ENCODE results near the gene TSR3. TPM values are rescaled to one million over a fixed set of nuclear protein-coding genes. Genes with fewer than 3 reads are reported as not detected.

Gene TSR3
- polyA plus RNA-seq, 1 of the 3 experiments (the other 2 are of a cell fraction): 87.3 TPM

GRCh38 chr16:1334739-1335138 is 16.9 kb downstream of the TSR3 start:
- DNase-seq: no peak
- H3K27ac ChIP-seq (ENCODE audit: low read depth in 2 of 2, low read length in 1 of 2): no peak overlapping the region
- ChIA-PET POLR2A (interaction anchor here (1.2 kb wide), 1 partner anchor 196 kb away, joined by 3 read pairs; no protein-coding TSS in a partner anchor), CTCF (interaction anchor here (1.1 to 2.2 kb wide), 3 partner anchors 12 to 29 kb away, joined by 4 to 7 read pairs (median 4); no protein-coding TSS in a partner anchor)
- TF ChIP-seq EZH2phosphoT487 (IDR thresholded peaks at IDR 0.05; ENCODE audit: borderline replicate concordance, low read depth): no peak
- TF ChIP-seq IRF3 (IDR thresholded peaks at IDR 0.05; ENCODE audit: low read depth, low read length): no peak
- TF ChIP-seq CHD2 (IDR thresholded peaks at IDR 0.05; ENCODE audit: low read length, partially characterized antibody): no peak
- no peak for TF ChIP-seq JUND (IDR thresholded peaks at IDR 0.05)
- TF ChIP-seq TEAD4 (IDR thresholded peaks at IDR 0.05; ENCODE audit: borderline replicate concordance, insufficient read depth): no peak
- no peak for TF ChIP-seq MEF2A (IDR thresholded peaks at IDR 0.05; ENCODE audit: borderline replicate concordance, low read depth)
- TF ChIP-seq TAF1 (IDR thresholded peaks at IDR 0.05; ENCODE audit: borderline replicate concordance, low read depth, low read length): no peak
- no peak for TF ChIP-seq POLR2AphosphoS5 (IDR thresholded peaks at IDR 0.05; ENCODE audit: low read depth, low read length)
- no peak for TF ChIP-seq FOXM1 (IDR thresholded peaks at IDR 0.05; ENCODE audit: low read depth)
- TF ChIP-seq SMC3 (IDR thresholded peaks at IDR 0.05; ENCODE audit: low read depth, low read length): no peak
- TF ChIP-seq ELF1 (IDR thresholded peaks at IDR 0.05): no peak
- TF ChIP-seq SIN3A (IDR thresholded peaks at IDR 0.05; ENCODE audit: borderline replicate concordance, low read depth, low read length): no peak
- TF ChIP-seq, protein P1, sequence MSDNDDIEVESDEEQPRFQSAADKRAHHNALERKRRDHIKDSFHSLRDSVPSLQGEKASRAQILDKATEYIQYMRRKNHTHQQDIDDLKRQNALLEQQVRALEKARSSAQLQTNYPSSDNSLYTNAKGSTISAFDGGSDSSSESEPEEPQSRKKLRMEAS (IDR thresholded peaks at IDR 0.05; ENCODE audit: low read depth): no peak
- TF ChIP-seq, protein P2, sequence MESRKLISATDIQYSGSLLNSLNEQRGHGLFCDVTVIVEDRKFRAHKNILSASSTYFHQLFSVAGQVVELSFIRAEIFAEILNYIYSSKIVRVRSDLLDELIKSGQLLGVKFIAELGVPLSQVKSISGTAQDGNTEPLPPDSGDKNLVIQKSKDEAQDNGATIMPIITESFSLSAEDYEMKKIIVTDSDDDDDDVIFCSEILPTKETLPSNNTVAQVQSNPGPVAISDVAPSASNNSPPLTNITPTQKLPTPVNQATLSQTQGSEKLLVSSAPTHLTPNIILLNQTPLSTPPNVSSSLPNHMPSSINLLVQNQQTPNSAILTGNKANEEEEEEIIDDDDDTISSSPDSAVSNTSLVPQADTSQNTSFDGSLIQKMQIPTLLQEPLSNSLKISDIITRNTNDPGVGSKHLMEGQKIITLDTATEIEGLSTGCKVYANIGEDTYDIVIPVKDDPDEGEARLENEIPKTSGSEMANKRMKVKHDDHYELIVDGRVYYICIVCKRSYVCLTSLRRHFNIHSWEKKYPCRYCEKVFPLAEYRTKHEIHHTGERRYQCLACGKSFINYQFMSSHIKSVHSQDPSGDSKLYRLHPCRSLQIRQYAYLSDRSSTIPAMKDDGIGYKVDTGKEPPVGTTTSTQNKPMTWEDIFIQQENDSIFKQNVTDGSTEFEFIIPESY (IDR thresholded peaks at IDR 0.05; ENCODE audit: borderline replicate concordance, low read depth): no peak
- 0 out of 2 replicates have a peak, but pooled peaks cover 7% of the 10 kb centered on the region for H4K20me1 ChIP-seq (ENCODE audit: insufficient read depth)
- no peaks in the 10 kb centered on the region for H3F3A ChIP-seq (replicated peaks; ENCODE audit: insufficient read depth)
- H3K79me2 ChIP-seq (ENCODE audit: insufficient read depth): no peaks in the 10 kb centered on the region
- no peaks in the 10 kb centered on the region for H3K36me3 ChIP-seq (replicated peaks in 1 of 2; ENCODE audit: control insufficient read depth in 1 of 2, insufficient read depth in 2 of 2, low read length in 1 of 2)
- H3K4me3 ChIP-seq (ENCODE audit: low read depth in 2 of 2, low read length in 1 of 2): no peak overlapping the region
- H2AFZ ChIP-seq (ENCODE audit: low read depth): no peak overlapping the region
- 0% methylated on average over 4 of the region's 9 CpGs for WGBS (ENCODE audit: low lambda C conversion rate)
- H3K9me3 ChIP-seq: no peaks in the 10 kb centered on the region
- H3K9me2 ChIP-seq: no peaks in the 10 kb centered on the region
- peaks cover 0 to 26% of the 10 kb centered on the region in 2 experiments; a peak in 1 of 4 replicates for H3K4me1 ChIP-seq (ENCODE audit: control insufficient read depth in 1 of 2, insufficient read depth in 2 of 2, low read depth in 1 of 2, low read length in 1 of 2)
- peaks cover 57% of the 10 kb centered on the region for H3K27me3 ChIP-seq (ENCODE audit: insufficient read depth)
- no peak overlapping the region for H3K4me2 ChIP-seq
- no peak overlapping the region for H3K9ac ChIP-seq

Measured in SK-N-SH (cell line).